Measurements from ENCODE around the gene IGFBP6.
"Not testable (repeated sequence)": the region's sequence is repeated elsewhere in the genome, so short reads cannot be mapped to it uniquely, and the experiment has no call there.

Gene IGFBP6

DNA sequence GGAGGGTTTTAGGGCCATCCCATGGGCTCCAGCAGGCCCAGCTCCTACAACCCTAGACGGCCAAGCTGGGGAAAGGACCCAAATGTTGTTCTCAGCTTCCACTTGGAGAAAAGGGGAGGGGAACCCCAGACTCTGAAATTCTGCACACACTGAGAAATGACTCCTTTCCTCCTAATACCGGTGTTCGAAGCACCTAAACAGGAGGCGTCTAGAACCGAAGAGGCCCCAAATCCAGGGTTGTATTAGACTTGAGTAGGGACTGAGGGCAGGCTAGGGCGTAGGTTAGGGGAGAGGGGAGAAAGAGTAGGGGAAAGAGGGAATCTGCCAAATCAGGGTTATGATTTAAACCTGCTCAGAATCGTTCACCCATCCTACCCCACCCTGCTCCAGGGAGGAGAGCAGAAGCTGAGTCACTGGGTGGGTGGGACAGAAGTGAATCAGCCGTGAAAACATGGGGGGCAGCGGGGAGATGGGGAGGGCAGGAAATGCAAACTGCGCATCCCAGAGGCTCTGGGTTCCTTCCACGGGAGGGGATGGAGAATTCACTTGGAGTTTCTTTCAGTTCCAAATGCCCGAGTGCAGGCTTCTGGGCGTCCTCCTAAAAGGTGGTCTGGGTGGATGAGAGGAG, 1.0 kb downstream of the IGFBP6 start:
- DNase-seq: no peak

GRCh38 chr12:53099071-53099882, 1.8 kb downstream of the IGFBP6 start:
- DNase-seq: peak; percentile 48

DNA sequence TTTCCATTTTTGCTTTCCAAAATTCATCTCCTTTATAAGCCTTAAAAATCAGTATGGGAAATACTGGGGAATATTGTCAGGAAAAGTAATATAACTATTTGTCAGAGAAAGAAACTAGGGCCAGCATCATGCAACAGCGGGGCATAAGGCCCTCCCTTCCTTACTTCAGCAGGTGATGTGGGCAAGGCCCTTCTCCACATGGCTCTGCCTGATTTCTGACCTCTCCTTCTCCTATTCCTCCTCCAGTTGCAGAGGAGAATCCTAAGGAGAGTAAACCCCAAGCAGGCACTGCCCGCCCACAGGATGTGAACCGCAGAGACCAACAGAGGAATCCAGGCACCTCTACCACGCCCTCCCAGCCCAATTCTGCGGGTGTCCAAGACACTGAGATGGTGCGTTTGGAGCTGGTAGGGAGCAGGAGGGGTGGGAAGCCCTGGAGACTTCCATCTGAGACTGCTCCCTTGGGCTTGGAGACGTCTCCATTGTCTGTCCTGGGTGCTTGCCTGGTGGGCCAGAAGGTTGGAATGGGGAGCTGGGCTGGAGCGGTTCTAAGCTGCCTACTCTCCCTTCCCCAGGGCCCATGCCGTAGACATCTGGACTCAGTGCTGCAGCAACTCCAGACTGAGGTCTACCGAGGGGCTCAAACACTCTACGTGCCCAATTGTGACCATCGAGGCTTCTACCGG, 3.1 kb downstream of the IGFBP6 start:
- no peak for DNase-seq

GRCh38 chr12:53101266-53101665, 3.8 kb downstream of the IGFBP6 start:
- DNase-seq: no peak

DNA sequence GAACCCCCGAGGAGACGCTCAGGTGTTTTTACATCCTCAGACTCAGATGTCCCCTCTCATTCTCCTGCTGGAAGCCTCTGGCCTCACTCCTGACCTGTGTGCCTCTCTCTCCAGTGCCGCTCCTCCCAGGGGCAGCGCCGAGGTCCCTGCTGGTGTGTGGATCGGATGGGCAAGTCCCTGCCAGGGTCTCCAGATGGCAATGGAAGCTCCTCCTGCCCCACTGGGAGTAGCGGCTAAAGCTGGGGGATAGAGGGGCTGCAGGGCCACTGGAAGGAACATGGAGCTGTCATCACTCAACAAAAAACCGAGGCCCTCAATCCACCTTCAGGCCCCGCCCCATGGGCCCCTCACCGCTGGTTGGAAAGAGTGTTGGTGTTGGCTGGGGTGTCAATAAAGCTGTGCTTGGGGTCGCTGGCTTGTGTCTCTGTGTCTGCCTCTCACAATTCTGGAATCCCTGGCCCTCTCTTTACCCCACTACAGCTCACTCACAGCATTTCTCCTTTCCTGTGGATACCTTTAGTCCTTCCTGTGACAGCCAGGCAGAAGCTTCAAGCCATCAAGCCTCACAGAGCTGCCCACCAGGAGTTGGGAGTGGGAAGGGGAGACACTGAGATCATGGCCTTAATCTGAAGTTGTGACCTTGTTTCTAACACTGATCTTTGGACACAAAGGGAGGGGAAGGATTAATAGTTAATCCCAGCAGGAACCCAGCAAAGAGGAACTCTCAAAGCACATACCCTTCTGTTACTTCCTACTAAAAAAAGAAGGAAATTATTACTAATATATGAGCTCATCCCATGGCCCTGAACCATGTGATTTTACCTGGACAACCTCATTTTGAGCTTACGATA, 4.7 kb downstream of the IGFBP6 start:
- DNase-seq: no peak

DNA sequence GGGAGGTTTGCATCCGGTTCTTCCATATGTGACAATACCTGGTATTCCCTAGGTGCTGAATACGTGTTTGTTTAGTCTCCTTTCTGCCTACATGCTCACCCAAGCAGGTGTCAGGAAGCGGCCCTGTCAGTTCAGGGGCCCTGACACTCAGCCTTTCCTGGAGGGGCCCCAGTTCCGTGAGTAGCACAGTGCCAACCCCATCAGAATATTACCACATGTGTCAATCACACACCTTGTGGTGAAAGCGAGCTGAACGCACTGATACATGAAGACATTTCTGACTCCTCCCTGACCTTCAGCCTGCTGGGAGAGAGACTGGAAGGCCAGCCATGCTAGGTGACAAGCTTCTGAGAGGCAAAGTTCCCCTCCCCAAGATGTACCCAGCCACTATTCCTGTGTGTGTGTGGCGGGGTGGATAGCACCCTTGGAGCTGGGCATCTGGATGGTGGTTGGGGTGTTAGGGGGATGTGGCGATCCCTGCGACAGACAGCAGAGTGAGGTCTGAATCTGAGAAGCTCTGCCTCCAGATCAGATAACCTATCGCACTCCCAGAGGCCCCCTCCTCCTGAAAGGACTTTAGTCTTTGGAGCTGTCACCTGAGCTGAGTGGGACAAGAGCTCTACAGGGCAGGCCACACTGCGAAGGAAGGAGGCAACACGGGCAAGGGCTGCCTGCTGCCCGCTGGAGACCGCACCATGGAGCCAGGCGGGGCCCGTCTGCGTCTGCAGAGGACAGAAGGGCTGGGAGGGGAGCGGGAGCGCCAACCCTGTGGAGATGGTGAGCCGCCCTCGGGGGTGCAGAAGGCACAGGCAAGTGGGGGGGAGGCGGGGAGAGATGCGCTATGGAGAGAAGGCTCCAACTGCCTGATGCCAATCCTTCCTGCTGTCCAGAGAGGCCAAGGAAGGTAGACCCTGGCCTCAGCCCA, 5.7 kb downstream of the IGFBP6 start, which contains the start of gene SOAT2:
SOAT2 (plus strand) TSS at position 604 of the 925 bp plus-strand sequence; CDS start at position 696, 92 bp downstream.
- peak; percentile 7 for DNase-seq

DNA sequence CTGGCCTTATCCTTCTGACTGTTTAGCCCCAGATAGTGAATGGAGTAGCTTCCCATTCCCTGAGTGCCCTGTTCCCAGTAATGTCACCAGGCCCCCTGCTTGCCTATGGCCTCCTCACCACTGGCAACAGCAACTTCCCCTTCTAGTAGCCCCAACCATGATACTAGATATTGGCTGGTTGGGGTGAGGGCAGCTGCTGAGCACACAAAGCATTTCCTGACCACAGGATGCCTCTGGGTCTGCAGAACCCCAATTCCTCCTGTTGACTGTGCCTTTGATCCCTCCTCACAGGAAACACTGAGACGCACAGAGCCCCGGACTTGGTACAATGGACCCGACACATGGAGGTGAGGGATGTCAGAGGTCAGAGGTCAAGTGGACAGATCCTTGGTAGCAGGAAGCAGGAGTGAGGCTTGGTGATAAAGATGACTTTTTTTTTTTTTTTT, 6.4 kb downstream of the IGFBP6 start:
- no peak for DNase-seq

- DNase-seq: no peak
These were observed 7.8 kb downstream of the IGFBP6 start for GRCh38 chr12:53105256-53105655.

GRCh38 chr12:53105712-53106439, 8.4 kb downstream of the IGFBP6 start:
- DNase-seq: no peak

DNA sequence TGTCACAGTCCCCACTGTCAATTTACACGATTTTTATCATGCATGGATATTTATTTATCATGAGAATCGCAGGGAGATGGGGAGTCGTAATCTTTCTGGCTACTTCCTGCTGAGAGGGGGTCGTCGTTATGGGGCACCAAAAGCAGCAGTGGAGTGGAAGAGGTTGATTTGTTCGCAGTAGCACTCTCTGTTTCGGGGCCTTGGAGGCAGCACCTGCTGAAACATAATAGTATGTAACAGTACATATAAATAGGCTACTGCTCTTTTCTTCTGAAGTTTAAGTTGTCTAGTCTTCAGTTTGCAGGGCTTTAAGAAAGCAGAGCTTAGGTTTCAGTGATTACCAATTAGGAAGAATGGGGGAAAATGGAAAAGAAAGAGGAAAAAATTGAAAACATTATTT, 9.7 kb downstream of the IGFBP6 start:
- DNase-seq: no peak

- not testable (repeated sequence) for DNase-seq
These were observed 15.0 kb downstream of the IGFBP6 start for GRCh38 chr12:53112431-53112830.

DNA sequence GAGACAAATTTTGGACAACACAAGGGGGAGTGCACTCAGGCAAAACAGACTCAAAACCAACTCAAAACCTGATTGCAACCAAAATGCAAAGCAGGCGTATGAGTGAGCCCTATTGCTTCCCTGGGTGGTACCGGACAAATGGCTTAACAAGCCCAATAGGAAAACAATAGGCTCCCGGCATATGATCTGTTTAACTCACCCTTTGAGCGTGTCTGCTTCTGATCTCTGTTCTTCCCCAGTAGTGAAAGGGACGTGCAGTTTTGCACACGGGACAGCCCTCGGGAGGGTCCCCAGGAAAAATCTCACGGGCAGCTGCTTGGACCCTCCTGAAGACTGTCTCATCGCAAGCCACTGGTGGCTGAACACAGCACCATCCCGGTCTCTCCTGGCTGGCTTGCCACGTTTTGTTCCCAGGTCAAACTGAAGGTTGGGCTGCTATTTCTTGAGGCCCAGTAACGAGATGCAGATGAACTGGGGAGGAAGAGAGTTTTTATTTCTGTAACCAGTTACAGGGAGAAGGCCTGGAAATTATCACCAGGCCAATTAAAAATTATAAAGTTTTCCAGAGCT, 15.8 kb downstream of the IGFBP6 start:
- no peak for DNase-seq

DNA sequence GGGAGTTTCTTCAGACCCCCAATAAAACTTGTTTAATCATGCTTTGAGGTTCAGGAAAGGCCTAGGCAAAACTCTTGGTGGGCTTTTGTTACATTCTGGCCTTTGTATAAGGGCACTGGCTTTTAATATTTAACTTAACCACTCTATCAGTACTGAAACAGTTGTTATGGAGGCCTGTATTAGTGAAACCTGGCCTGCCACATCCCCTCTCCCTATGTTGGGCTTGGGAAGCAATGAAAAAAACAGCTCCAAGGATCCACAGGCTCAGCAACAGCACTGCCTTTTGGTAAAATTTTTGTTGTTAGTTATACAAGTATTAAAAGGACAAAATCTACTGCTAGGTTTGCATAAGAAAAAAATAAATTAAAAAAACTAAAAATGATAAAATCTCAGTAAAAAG, 16.5 kb downstream of the IGFBP6 start:
- DNase-seq: no peak

- DNase-seq: no peak
These were observed 17.8 kb downstream of the IGFBP6 start for GRCh38 chr12:53115112-53115890.

GRCh38 chr12:53115891-53116648, 18.6 kb downstream of the IGFBP6 start:
- DNase-seq: no peak

GRCh38 chr12:53118751-53119300, 21.4 kb downstream of the IGFBP6 start:
- DNase-seq: no peak

GRCh38 chr12:53120685-53121525, 23.4 kb downstream of the IGFBP6 start:
- no peak for DNase-seq

Measured in NCI-H2107 (cell line).